OCI-LY3 (cell line): Measurements from ENCODE around the gene EDN2.

Experiments
- CTCF ChIP-seq: fragments of 200-600, 300-600 bp; sonication (generic); IDR thresholded peaks from 2 replicates; pipeline ENCODE4 v1.5.1; 2014; ENCODE audit warnings: antibody characterized with exemption, low read length, low read depth
- EZH2phosphoT487 ChIP-seq: fragments of 200-600 bp; shearing (Covaris generic); IDR thresholded peaks from 2 replicates; pipeline ENCODE4 v1.6.1; 2018; ENCODE audit warnings: antibody characterized with exemption, mixed run types, low read depth

GRCh38 chr1:41434748-41435449, 49.6 kb downstream of the EDN2 start:
- TF ChIP-seq CTCF (no peak), EZH2phosphoT487 (no peak)
